Measurements from ENCODE around the gene SLC2A13.

The SLC2A13 gene

DNA sequence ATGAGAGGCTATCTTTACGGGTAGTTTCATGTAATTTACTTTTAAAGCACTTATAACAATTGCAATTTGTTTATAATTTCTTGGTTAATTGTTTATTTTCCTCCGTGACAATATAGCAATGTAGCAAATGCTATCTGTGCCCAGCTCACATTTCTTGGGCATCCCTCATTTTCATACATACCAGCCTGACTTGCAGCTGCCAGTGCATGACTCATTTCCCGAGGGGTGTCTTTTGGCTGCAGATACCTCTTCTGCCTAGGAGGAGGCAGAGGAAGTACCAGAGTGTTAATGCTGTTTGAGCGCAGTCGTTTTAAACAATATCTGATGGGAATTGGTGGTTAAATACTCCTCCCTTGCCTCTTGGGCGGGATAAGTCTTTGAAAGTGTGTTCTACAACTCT lies 382.1 kb downstream of the SLC2A13 start:
- DNase-seq (ENCODE audit: extremely low spot score), result no peak
- POLR2A ChIA-PET, result no interaction called here
- CTCF ChIA-PET, result no interaction called here
- TF ChIP-seq CTCF (IDR thresholded peaks at IDR 0.05; ENCODE audit: control extremely low read depth, extremely low read depth, low read depth, missing control alignments), result no peak

GRCh38 chr12:39722504-39722903 lies 383.4 kb downstream of the SLC2A13 start:
- DNase-seq (ENCODE audit: extremely low spot score), result no peak
- TF ChIP-seq CTCF (IDR thresholded peaks at IDR 0.05; ENCODE audit: control extremely low read depth, extremely low read depth, low read depth, missing control alignments), result no peak
- ChIA-PET CTCF (interaction anchor here (0.8 to 1.1 kb wide), 2 partner anchors 14 to 268 kb away, joined by 3 to 4 read pairs; no protein-coding TSS in a partner anchor), POLR2A (no interaction called here)

DNA sequence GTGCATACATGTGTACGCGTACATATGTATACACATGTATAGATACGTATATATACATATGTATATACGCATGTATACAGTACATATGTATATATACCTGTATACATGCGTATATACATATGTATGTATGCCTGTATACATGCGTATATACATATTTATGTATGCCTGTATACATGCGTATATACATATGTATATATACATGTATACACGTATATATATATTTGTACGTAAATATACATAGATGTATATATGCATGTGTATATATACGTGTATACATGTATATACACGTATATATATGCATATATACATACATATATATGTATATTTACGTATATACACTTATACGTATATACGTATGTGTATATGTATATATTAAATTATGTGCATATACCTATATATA lies 392.3 kb downstream of the SLC2A13 start:
- no peak for TF ChIP-seq CTCF (IDR thresholded peaks at IDR 0.05; ENCODE audit: control extremely low read depth, extremely low read depth, low read depth, missing control alignments)
- ChIA-PET CTCF (no interaction called here), POLR2A (no interaction called here)
- DNase-seq (ENCODE audit: extremely low spot score), result no peak

DNA sequence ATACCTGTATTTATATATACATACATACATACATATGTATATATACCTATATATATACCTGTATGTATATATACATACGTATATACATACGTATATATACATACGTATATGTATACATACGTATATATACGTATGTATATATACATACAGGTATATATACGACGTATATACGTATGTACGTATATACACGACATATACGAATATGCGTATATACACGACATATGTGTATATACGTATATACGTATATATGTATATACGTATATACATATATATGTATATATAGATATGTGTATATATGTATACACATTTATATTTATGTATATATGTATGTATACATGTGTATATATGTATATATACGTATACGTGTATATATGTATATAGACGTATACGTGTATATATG lies 393.5 kb downstream of the SLC2A13 start:
- no peak for DNase-seq (ENCODE audit: extremely low spot score)
- no peak for TF ChIP-seq CTCF (IDR thresholded peaks at IDR 0.05; ENCODE audit: control extremely low read depth, extremely low read depth, low read depth, missing control alignments)
- POLR2A ChIA-PET, result no interaction called here
- CTCF ChIA-PET, result no interaction called here
